Mucosa of gallbladder (tissue), 1 donor: ENCODE measurements around the gene BCL2. TPM values are rescaled to one million over a fixed set of nuclear protein-coding genes. Genes with fewer than 3 reads are reported as not detected.

Source experiments
- DNase-seq: peaks from one replicate; pipeline ENCODE4 v3.0.0-alpha.2; 2020; ENCODE audit warnings: low spot score
- total RNA-seq: library from RNA; stranded (reverse); gene quantifications from one replicate; pipeline ENCODE4 v1.2.1, GENCODE V29; 2021
- donor health status: DM: no; HTN: no; CAD: no.

BCL2 gene
- total RNA-seq, 1 donor from 2014 or later = 18.5 TPM

DNA sequence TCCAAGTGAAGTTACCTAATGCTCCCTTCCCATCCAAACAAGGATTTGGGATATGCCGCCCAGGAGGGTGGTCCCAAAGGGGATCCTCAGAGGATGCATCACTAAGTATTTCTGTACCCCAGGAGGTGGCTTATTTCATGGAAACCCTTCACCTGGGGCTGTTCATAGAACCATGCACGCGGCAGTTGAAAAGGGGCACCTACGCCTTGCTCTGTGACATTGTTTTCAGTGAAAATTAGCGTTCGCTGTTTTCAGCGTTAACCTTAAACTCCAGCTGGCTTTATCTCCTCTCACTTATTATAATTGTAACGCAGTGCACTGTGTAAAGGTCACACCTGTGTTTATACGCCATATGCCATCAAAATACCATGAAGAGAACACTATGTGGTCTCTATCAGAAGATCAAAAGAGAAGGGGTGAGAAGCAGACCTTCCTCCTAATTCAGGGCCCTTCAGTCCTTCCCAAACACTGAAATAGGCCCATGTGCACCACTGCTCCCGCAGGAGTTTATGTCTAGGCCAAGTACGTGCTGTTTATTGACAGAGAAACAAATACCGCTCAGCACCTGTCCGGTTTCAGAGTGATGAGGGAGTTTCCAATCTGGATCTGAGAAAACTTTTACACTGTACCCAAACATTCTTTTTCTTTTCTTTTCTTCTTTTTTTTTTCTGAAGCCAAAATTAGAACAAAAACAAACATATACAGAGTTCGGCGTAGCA lies 162.1 kb downstream of the BCL2 start:
- no peak for DNase-seq

DNA sequence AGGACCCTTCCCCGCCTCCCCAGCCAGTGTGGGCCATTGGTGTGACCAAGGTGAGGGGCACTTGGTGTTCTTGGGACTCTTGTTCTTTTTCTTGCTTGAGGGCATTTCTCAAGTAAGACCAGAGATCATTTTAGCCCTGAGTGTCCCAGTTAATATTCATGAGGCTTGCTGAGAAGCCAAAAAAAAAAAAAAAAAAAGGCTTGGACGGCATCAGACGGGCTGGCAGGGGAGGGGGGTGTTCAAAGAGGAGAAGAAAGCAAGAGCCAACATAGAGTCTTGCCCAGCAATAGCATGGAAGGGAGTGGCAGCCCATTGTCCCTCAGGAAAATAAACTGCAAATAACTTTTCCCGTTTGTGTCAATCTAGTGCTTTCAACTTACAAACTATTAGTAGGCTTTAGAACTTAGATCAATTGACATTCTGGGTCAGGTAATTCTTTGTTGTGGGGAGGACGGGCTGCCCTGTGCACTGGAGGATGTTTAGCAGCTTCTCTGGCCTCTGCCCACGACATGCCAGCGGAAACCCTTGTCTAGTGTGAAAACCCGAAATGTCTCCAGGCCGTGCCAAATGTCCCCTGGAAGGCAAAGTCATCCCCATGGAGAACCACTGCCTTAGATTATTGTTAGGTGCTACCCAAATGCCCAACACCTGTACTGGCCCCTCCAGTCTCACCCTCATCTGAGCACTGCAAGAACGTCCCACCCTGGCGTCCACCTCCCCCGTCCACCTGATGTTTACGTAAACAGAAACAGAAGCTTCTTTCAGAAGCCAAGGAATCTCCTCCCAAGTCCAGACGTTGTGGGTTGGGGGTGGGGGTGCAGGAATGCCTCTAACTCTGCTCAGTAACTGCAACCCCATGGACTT lies 163.4 kb downstream of the BCL2 start:
- no peak for DNase-seq

DNA sequence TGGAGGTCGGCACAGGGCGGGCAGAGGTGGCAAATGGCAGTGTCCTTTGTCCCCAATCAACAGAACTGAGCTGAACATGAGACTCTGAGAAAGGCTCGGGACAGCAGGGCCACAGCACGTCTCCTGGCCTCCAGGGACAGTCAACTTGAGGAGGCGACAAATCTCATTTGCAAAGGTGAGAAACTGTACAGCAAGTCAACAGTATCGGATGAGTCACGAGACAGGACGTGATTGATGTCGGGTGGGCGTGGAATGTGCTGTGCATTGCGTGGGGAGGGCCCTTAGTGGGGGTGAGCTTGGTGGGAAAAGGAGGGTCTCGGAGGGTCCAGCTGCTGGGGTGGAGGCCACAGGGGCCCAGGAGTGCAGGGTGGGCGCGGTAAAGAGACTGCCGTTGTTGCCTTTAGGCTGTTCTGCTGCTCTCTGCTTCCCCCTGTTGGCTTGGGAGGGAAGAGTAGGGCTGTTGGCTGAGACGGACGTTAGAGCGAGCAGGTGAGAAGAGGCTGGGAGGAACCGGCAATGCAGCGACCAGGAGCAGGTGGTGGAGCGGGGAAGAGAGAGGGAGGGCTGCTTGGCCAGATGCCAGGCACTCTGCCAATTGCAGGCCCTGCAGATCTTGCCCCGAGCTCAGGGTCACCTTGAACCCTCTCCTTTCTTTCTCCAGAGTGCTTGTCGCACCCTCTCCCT lies 164.3 kb downstream of the BCL2 start:
- DNase-seq = peak; percentile 83

DNA sequence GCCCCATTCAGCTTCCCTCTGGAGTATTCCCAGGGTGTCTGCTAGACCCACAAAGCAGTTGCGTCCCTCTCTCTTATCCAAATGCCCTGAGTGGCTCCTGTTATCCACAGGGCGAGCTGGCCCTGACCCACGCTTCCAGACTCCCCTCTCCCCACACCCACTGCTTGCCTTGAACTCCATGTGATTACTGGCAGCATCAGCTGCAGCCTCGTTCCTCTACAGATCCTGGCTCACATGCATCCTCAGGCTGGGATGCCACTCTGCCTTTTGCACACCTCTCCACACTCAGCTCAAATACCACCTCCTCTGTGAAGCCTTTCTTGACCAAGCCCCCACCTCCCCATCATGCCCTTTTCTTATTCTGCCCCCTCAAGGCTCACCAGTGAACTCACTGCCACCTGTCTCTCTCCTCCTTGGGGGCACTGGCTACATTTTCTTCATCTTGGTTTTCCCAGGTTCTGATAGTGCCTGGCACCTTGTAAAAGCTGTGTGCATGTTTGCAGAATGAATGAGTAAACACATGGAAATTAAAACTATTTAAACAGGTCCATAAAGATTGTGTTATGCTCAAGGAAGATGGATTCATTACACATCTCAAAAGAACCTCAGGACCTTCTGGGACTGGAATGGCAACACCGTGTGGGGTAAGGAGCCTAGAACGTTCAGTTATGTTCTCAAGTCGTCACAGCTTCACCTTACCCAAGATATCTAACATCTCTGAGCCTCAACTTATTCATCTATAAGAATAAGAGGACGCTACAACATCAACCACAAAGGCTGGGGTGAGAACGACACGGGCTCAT lies 165.0 kb downstream of the BCL2 start:
- no peak for DNase-seq

DNA sequence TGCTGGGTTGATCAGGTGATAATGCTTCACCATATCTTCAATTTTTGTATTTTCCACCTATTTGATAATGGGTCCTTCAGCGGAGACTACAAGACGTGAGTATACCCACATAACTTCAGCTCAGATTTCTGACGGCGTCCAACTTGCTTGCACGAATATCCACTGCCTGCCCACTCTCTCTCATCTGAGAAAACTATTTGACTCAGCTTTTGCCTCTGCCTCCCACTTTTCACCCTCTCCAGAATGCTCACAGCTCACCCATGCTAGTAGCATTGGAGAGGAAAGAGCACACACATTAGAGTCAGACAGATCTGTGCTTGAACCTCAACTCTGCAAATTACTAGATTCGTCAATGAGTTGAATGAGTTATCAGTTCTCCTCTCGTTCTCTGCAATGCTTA lies 166.8 kb downstream of the BCL2 start:
- DNase-seq = no peak

DNA sequence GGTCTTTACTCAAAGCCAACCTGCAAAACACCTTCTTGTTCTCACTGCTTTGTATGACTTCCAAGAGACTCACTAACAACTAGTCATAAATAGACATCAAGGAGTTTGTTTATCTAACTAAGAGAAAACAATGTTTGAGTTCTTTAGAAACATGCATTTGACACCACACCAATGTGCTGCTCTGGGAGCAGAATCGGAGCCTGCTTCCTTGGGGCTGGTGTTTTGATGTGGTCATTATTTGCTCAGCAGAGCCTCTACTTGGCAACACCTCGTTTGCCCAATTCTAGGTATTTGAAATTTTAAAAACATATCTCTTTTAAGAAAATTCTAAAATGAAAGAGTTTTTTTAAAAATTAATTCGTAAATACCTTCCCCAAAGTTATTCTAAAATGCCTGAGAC lies 167.5 kb downstream of the BCL2 start:
- DNase-seq = no peak

DNA sequence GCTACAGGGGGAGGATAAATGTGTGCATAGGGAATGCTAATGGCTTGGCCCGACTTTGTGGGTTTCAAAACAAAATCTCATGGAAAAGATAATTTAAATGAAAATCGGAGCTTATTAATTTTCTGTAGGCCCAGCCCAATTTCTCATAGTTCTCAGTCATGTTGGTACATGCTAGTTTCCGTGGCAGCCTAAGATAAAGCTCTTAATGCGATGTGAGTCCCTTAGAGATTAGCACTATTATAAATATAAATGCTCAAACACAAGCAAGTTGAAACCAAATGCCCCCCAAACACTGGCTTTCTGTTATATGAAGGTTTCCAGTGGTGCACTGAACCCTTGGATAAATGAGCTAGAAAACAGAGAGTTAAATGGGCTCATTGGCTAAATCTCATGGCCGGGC lies 168.0 kb downstream of the BCL2 start:
- DNase-seq = no peak

DNA sequence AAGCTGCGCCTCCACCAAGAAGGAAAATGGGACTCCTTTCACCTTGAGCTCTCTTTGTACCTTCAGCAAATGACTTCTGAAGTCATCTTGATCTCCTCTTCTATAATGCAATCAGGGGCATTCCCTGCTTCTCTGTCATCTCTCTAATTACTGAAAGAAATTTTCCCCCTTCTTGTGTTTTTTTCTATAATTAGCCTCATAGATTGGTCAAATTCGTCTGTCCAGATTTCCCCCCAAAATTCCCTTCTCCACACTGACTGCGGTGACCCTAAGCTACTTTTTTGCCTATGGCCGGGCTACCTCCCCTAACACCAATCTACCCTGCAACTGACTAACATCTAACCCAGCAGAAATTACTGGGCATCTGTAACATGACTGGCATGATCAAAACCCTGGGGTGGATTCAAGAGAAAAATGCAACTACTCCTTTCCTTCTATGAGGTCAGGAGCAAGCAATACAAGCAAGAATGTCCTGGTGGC lies 168.6 kb downstream of the BCL2 start:
- DNase-seq = no peak

DNA sequence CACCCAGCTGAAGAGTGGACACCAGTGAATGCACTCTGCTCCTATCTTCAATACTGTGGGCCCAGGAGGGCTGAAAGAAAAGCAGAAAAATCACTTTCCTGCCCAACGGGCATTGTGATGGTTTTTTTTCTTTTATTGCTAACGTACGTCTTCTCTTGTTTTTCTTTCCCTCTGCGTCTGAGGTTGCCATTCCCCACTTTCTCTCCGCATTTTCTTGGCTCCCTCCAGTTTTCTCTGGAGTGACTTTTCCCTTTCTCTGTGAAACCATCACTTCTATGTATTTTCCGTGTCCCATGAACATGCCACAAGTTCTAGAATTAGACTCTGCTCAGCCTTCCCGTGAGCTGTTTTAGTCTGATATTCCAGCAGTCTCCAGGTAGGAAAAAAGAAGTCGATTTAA lies 169.2 kb downstream of the BCL2 start:
- DNase-seq = no peak

DNA sequence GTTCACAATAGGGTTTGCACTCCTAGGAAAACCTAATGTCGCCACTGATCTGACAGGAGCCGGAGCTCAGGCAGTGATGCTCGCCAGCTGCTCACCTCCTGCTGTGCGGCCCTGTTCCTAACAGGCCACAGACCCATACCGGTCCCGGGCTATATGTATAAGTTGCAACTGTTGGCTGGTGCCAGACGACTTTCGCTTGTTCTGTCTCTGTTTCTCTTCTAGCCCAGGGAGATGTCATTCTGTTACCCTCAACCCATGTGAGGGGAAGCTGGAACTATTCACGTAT lies 170.3 kb downstream of the BCL2 start:
- DNase-seq = no peak

DNA sequence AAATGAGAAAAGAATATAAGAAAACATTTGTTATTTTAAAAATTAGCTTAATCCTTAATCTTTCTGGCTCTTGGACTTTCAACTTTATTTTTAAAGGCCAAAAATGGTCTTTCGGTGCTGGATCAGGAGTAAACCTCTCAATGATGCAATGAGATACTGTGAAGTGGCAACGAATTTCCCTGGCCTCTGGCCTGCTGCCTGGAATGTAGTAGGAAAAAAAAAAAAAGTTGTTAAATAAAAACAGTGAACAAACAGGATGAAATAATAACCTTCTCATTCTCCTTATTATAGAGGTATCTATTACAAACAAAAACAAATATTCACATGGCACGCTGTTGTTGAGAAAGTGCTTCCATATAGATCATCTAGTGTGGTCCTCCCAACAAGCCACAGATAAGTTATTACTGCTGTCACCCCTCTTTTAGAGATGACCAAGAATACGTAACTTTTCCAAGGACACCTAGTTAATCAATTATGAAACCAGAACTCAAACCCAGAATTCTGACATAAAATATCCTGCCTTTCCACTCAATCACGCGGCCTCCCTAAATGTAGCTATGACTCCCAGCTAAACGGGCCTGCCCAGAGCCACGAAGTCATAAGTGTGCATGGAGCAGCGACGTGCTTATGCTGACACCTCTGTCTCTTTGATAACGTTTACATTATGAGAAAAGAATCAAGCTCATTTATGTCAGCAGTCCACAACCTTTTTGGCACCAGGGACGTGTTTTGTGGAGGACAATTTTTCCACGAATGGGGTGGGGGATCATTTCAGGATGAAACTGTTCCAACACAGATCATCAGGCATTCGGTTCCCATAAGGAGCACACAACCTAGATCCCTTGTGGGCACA lies 170.9 kb downstream of the BCL2 start:
- DNase-seq = no peak

DNA sequence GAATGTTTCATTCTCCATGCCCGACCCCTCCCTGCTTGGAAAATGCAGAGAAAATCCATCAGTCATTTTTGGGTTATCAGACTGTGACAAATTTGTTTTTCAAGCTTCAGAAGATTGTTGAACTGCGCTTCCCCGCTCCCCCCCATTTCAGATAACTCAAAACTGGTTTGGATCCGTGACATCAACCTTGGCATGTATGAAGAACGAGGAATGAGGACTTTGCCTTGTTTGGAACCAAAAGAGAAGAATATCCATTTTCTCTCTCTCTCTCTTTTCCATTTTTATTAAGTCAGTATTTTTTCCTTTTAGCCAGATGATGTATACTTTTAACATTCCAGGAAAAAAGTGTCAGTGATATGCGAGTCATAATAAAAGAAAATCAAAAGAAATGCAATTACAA lies 171.6 kb downstream of the BCL2 start:
- DNase-seq = no peak

DNA sequence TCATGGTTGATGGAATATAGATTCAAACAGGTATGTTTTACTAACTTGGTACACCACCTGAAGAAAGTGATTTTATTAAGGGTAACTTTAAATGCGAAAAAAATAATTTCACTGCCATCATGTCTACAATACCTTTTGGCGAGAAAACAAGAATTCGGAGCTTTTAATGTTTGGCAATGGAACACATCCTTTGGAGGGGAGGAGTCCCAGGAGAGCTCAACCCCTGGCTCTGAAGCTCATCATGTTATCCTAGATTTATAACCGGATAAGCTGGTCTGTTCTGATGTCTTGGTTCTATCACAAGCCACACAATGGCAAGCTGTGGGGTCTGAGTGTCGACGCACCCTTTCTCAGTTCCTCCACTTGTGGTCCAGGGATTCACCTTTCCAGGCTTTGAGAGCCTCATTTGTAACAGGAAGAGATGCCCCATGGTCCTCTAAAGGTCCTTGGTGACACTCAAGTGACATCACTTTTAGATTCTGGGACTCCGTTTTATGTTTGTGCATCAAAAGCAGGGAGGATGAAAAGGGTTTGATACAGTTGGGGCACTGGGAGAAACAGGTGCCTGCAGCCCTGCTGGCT lies 172.7 kb downstream of the BCL2 start:
- DNase-seq = no peak

DNA sequence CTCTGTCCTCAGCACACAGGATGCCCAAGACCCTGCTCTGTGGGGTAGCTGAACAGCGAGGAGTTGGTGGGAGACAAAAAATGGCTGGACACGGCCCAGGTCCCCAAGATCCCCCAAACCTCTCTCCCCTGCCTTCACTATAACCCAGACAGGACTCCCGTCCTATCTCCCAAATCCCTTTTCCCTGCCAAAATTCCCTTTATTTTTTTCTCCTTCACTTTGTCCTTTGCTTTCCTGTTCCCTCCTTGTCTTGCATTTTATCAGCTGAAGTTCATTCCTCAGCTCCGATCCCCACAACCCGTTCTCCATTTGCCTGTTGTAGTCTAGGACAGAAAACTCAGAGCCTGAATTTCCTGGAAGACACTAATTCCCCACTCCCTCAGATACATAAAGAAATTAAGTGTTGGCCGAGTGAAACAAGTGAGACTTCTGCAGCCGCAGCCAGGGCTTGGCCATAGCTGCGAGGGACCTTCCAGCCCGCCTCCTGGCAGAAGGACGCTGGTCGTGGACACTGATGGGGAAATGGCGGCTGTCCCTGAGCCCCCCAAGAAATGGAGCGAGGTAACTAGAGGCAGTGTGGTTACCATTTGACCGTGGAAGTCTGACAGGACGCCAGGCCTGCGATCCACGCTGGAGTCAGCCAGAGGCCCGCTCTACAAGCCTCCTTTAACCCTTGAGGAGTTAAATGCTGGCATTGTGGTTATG lies 173.6 kb downstream of the BCL2 start:
- no peak for DNase-seq

DNA sequence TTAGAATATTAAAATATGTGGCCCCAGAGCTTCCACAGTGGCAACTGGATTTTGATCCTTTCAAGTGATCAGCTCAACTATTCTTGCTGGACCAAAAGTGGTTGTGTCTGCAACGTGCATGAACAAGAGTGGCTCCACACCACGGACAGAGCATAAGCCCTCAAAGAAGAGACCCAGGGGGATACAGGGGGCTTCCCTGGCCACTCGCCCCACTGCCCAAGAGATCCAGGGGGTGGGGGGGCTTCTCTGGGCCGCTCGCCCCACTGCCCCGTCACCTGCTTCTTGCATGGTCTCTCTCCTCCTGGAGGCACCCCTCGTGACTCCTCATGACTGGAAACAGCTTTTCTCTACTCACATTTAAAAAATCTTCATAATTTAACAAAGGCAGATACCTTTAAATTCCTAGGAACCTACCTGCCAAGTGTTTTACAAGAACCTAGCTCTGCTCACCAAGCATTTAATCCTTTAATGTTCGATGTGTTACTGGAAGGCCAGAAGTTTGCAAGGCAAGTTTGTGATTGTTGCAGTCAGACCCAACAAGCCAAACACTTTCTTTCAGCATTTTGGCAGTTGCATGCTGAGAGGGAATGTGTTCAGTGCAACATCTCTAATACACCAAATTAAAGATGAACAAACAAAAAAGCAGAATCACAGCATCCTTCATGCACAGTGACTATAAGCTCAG lies 174.3 kb downstream of the BCL2 start:
- DNase-seq = no peak

DNA sequence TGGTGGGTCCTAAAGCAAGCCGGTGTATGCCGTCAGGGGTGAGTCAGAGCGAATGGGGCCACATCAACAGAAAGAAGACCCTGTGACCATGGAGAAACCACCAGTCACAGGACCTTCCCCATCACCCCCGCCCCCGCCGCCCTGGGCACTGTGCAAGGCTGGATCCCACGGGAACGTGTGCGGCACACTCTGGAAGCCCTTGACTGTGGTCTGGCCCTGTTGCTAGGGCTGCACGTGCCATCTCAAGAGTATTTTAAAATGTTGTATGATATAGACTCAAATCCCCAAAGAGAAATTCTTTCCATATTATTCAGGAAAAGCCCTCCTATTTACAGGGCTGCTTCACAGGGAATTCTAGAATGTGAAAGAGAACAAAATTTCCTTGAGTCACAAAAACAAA lies 174.8 kb downstream of the BCL2 start:
- no peak for DNase-seq

DNA sequence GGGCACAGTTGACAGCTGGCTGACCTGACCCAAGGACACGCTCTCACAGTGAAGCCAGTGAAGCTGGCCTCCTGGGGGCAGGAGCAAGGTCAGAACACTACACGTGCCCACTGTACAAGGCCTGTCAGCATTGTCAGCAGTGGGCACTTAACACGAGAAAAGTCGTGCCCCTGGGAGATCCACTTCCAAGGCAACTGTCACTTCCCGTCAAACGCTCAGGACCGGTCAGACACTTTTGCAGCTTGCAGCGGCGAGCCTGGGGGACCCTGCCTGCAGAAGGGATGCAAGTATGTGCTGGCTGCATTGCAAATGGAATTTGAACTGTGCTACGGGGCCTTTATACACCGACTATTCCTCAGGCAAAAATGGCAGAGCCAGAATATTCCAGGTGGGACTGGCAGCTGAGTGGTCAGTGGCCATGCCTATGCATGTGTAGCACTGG lies 176.2 kb downstream of the BCL2 start:
- DNase-seq = no peak

DNA sequence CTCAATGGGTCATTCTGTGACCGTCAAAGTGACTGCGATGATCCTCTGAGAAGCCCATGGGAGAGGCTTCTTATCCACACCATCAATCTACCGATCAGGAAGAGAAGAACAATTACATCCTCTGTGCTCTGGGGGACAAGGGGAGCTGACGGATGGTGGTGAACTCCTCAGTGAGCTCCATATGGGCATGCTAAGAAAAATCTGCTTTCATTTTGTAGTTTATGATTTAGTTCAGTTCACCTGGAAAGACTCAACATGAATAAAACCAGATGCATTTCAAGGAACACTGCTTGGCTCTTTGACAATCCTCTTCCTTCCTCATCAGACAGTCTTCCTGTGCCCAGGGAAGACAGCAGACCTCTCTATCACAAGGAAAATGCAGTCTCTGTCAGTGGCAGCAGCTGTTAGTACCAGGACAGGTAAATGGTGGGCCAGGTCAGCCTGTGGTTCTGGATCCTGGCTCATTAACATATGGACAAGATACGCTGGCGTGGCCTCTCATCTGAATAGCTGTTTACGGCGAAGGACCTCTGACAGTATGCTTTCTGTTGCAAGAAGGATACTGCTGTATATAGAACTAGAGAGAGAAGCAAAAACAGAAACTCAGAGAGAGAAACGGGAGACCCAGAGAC lies 176.9 kb downstream of the BCL2 start:
- DNase-seq = no peak

DNA sequence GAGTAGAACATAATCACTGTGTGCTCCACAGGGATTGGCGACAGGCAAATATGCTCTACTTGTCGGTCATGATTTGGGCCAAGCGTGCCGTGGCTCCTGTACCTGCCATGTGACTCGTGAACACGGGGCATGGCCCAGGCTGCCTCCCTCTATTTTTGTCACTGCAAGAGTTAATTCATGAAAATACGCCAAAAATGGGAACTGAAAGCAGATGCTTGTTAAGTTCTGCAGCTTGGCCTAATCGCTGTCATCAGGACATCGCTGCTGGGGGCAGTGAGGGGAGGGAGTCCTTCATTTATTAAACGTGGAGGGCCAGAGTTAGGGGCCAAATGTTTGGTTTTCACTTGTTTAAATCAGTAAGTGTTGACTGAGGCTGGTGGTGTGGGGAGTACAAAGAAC lies 177.8 kb downstream of the BCL2 start:
- DNase-seq = no peak
